Breast epithelium (tissue), 4 donors: Measurements from ENCODE around the gene CYBRD1. TPM values are rescaled to one million over a fixed set of nuclear protein-coding genes. Genes with fewer than 3 reads are reported as not detected.

Experiments
- DNase-seq, 2 donors: peaks; one replicate each; pipeline ENCODE4 v3.0.0-alpha.2; 2019; ENCODE audit warnings: low spot score in 2 of 2
- H3K27ac ChIP-seq, 2 donors: fragments of 200-600 bp; sonication (generic) in 1 of 2; one replicate each; pipeline ENCODE4 v1.5.1; 2016 to 2019; ENCODE audit warnings: mild to moderate bottlenecking in 1 of 2
- H3K27me3 ChIP-seq, 2 donors: fragments of 200-600 bp; sonication (generic) in 1 of 2; one replicate each; pipeline versions ENCODE4 v1.5.1 to v1.6.0; 2017 to 2019; ENCODE audit warnings: control low read depth in 1 of 2, mild to moderate bottlenecking in 1 of 2
- H3K36me3 ChIP-seq: fragments of 200-600 bp; one replicate; pipeline ENCODE4 v1.5.1; 2019
- H3K4me1 ChIP-seq, 2 donors: fragments of 200-600 bp; sonication (generic); one replicate each; pipeline ENCODE4 v1.5.1; 2016 to 2019; ENCODE audit warnings: control low read depth in 1 of 2
- H3K4me3 ChIP-seq, 3 donors: fragments of 200-600 bp; sonication (generic); 1 replicate in 2 of 3; 2 replicates in 1 of 3; pipeline ENCODE4 v1.5.1; 2016 to 2019; ENCODE audit warnings: mild to moderate bottlenecking in 3 of 3, moderate library complexity in 2 of 3
- H3K9me3 ChIP-seq, 2 donors: fragments of 200-600 bp; sonication (generic) in 1 of 2; one replicate each; pipeline ENCODE4 v1.5.1; 2016 to 2019; ENCODE audit warnings: control low read depth in 1 of 2
- CTCF ChIP-seq, 3 donors: fragments of 450-650 bp; IDR thresholded peaks; one replicate each; pipeline ENCODE4 v1.5.1; 2016 to 2017; ENCODE audit warnings: antibody characterized with exemption in 3 of 3, mild to moderate bottlenecking in 3 of 3, moderate library complexity in 3 of 3
- POLR2A ChIP-seq: fragments of 450-650 bp; IDR thresholded peaks from one replicate; pipeline ENCODE4 v1.6.1; 2016; ENCODE audit warnings: antibody characterized with exemption, mild to moderate bottlenecking, moderate library complexity
- POLR2AphosphoS5 ChIP-seq, 3 donors: sonication (generic); formaldehyde crosslinking; IDR thresholded peaks; one replicate each; pipeline ENCODE4 v1.6.1; 2017; ENCODE audit warnings: antibody characterized with exemption in 3 of 3
- intact Hi-C: fragments of 100-400 bp; cut with DNase I; formaldehyde crosslinking; loops from one replicate; pipeline ENCODE4 v1.15.1; 2023; ENCODE audit warnings: low total_unique reads
- total RNA-seq, 3 donors: library from RNA; depleted of rRNA; stranded (reverse); fragments of >200 nt; gene quantifications; one replicate each; pipeline ENCODE4 v1.1.0, GENCODE V29; 2016

The CYBRD1 gene
- total RNA-seq, 3 donors from 2014 or later, result 396 to 761 (median 409) TPM

- Histone ChIP-seq H3K9me3 (no peaks in the 10 kb centered on the region), H3K27me3 (no peaks in the 10 kb centered on the region), H3K4me3 (no peak overlapping the region), H3K36me3 (no peaks in the 10 kb centered on the region), H3K27ac (no peak overlapping the region), H3K4me1 (no peaks in the 10 kb centered on the region)
- intact Hi-C loops, result loop anchor here (5.0 kb wide), 1 partner anchor 1108 kb away; no protein-coding TSS in a partner anchor
- TF ChIP-seq POLR2A (no peak), POLR2AphosphoS5 (IDR thresholded peaks at IDR 0.05) (no peak), CTCF (IDR thresholded peaks at IDR 0.05) (no peak)
- DNase-seq, result no peak
Measured at GRCh38 chr2:171579481-171579880, 57.2 kb downstream of the CYBRD1 start.

GRCh38 chr2:171583566-171583965 lies 61.3 kb downstream of the CYBRD1 start:
- Histone ChIP-seq H3K27ac (no peak overlapping the region), H3K4me3 (no peak overlapping the region), H3K36me3 (no peaks in the 10 kb centered on the region), H3K9me3 (no peaks in the 10 kb centered on the region), H3K27me3 (no peaks in the 10 kb centered on the region), H3K4me1 (no peaks in the 10 kb centered on the region)
- intact Hi-C loops, result no loop called here
- no peak for TF ChIP-seq CTCF (IDR thresholded peaks at IDR 0.05)
- TF ChIP-seq POLR2AphosphoS5 (IDR thresholded peaks at IDR 0.05), result no peak
- TF ChIP-seq POLR2A, result no peak
- DNase-seq, result no peak

GRCh38 chr2:171584001-171584400 lies 61.7 kb downstream of the CYBRD1 start:
- intact Hi-C loops, result no loop called here
- H3K27me3 ChIP-seq, result no peaks in the 10 kb centered on the region
- no peak overlapping the region for H3K27ac ChIP-seq
- no peak overlapping the region for H3K4me3 ChIP-seq
- no peaks in the 10 kb centered on the region for H3K9me3 ChIP-seq
- TF ChIP-seq POLR2A (no peak), CTCF (IDR thresholded peaks at IDR 0.05) (no peak), POLR2AphosphoS5 (IDR thresholded peaks at IDR 0.05) (no peak)
- H3K4me1 ChIP-seq, result no peaks in the 10 kb centered on the region
- no peak for DNase-seq
- no peaks in the 10 kb centered on the region for H3K36me3 ChIP-seq

- no peaks in the 10 kb centered on the region for H3K27me3 ChIP-seq
- no peaks in the 10 kb centered on the region for H3K4me1 ChIP-seq
Measured at GRCh38 chr2:171587132-171587531, 64.9 kb downstream of the CYBRD1 start.

GRCh38 chr2:171587567-171587966 lies 65.3 kb downstream of the CYBRD1 start:
- intact Hi-C loops, result no loop called here
- no peaks in the 10 kb centered on the region for H3K27me3 ChIP-seq
- TF ChIP-seq POLR2AphosphoS5 (IDR thresholded peaks at IDR 0.05) (no peak), CTCF (IDR thresholded peaks at IDR 0.05) (no peak), POLR2A (no peak)
- H3K4me1 ChIP-seq, result no peaks in the 10 kb centered on the region
- no peak overlapping the region for H3K4me3 ChIP-seq
- DNase-seq, result no peak
- peaks cover 0 to 5% of the 10 kb centered on the region in 2 donors for H3K9me3 ChIP-seq
- H3K36me3 ChIP-seq, result no peaks in the 10 kb centered on the region
- no peak overlapping the region for H3K27ac ChIP-seq

More at GRCh38 chr2:171587132-171587531, 64.9 kb downstream of the CYBRD1 start:
- Histone ChIP-seq H3K36me3 (no peaks in the 10 kb centered on the region), H3K4me3 (no peak overlapping the region), H3K27ac (no peak overlapping the region), H3K9me3 (peaks cover 0 to 5% of the 10 kb centered on the region in 2 donors)
- DNase-seq, result no peak
- no peak for TF ChIP-seq CTCF (IDR thresholded peaks at IDR 0.05)
- TF ChIP-seq POLR2A, result no peak
- no peak for TF ChIP-seq POLR2AphosphoS5 (IDR thresholded peaks at IDR 0.05)
- intact Hi-C loops, result no loop called here
